Nephron (organoid): ENCODE data around the gene CHPF2.

Source experiments
- H3K27ac Mint-ChIP-seq, 3 experiments: 2 replicates each; pipeline ENCODE4 v1.8.0; 2020; ENCODE audit warnings: mixed read lengths in 3 of 3, mild to moderate bottlenecking in 2 of 3, moderate library complexity in 1 of 3
- H3K27me3 Mint-ChIP-seq: 2 replicates; pipeline ENCODE4 v1.8.0; 2021; ENCODE audit warnings: low read depth, mild to moderate bottlenecking, moderate library complexity, mixed read lengths
- H3K36me3 Mint-ChIP-seq: 2 replicates; pipeline ENCODE4 v1.8.0; 2020; ENCODE audit warnings: low read depth, mixed read lengths
- H3K4me1 Mint-ChIP-seq: 2 replicates; pipeline ENCODE4 v1.8.0; 2020; ENCODE audit warnings: mixed read lengths
- H3K4me3 Mint-ChIP-seq, 3 experiments: 2 replicates each; pipeline ENCODE4 v1.8.0; 2020; ENCODE audit warnings: mild to moderate bottlenecking in 3 of 3, mixed read lengths in 3 of 3, moderate library complexity in 2 of 3
- H3K9me3 Mint-ChIP-seq: 2 replicates; pipeline ENCODE4 v1.8.0; 2020; ENCODE audit warnings: mixed read lengths
- TF ChIP-seq, protein P1 (sequence below), 3 experiments: fragments of 200-600 bp; sonication (generic); IDR thresholded peaks; one replicate each; pipeline ENCODE4 v1.5.0; 2021; ENCODE audit warnings: antibody characterized with exemption in 3 of 3; ENCODE audit not compliant: unreplicated experiment in 3 of 3

CHPF2 gene

DNA sequence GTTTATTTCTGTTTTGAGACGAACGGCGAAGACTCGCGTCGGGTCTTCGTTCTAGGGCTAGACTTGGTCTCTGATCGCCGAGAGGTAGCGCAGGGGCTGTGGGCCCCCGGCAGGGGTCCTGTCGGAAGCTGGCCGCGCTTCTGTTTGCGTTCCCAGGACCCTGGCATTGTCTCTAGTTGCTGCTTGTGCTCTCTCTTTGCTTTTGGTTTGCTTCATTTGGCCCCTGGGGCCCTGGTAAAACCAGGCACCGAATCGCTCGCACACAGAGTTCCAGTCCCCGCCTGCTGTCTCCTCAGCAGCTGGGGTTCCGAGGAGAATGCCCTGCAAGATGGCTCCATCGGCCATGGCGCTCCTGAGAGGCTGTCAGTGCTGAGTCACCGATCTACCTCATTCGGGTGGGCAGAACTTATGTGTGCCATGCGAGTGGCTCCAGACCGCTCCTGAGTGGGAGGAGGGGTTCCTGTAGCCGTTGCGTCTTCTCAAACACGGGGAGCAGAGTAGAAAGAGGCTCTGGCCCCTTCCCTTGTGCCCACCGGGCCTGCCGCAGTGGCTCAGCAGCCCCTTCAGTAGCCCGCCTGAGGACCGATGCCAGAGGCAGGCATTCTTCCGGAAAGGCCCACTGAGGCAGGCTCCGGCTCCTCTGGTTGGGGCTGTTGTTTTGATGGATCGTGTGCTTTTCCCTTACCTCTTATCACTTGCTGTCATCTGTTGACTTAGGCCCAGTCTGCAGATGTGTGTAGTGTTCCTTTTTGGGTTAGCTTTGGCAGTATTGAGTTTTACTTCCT lies 826 bp downstream of the CHPF2 start:
- H3K36me3 Mint-ChIP-seq = peaks cover 4% of the 10 kb centered on the region
- no peaks in the 10 kb centered on the region for H3K9me3 Mint-ChIP-seq

GRCh38 chr7:151233804-151234203 lies 1.5 kb downstream of the CHPF2 start:
- TF ChIP-seq, protein P1, sequence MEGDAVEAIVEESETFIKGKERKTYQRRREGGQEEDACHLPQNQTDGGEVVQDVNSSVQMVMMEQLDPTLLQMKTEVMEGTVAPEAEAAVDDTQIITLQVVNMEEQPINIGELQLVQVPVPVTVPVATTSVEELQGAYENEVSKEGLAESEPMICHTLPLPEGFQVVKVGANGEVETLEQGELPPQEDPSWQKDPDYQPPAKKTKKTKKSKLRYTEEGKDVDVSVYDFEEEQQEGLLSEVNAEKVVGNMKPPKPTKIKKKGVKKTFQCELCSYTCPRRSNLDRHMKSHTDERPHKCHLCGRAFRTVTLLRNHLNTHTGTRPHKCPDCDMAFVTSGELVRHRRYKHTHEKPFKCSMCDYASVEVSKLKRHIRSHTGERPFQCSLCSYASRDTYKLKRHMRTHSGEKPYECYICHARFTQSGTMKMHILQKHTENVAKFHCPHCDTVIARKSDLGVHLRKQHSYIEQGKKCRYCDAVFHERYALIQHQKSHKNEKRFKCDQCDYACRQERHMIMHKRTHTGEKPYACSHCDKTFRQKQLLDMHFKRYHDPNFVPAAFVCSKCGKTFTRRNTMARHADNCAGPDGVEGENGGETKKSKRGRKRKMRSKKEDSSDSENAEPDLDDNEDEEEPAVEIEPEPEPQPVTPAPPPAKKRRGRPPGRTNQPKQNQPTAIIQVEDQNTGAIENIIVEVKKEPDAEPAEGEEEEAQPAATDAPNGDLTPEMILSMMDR (IDR thresholded peaks at IDR 0.05; ENCODE audit: unreplicated experiment in 3 of 3) = no peak
- no peaks in the 10 kb centered on the region for H3K27me3 Mint-ChIP-seq
- no peaks in the 10 kb centered on the region for H3K9me3 Mint-ChIP-seq
- H3K4me1 Mint-ChIP-seq = peaks cover 19% of the 10 kb centered on the region
- peak overlapping the region; percentile 98 to 99 (median 99) for H3K4me3 Mint-ChIP-seq
- H3K36me3 Mint-ChIP-seq = peaks cover 4% of the 10 kb centered on the region
- H3K27ac Mint-ChIP-seq = peak overlapping the region in 2 of 3 experiments; percentile 79 to 89

More for the DNA sequence above, 826 bp downstream of the CHPF2 start:
- TF ChIP-seq, protein P1 (IDR thresholded peaks at IDR 0.05; ENCODE audit: unreplicated experiment in 3 of 3) = no peak
- peaks cover 22% of the 10 kb centered on the region for H3K4me1 Mint-ChIP-seq
- H3K27me3 Mint-ChIP-seq = no peaks in the 10 kb centered on the region
- peak overlapping the region; percentile 79 to 89 (median 86) for H3K27ac Mint-ChIP-seq
- H3K4me3 Mint-ChIP-seq = peak overlapping the region; percentile 98 to 99 (median 99)

DNA sequence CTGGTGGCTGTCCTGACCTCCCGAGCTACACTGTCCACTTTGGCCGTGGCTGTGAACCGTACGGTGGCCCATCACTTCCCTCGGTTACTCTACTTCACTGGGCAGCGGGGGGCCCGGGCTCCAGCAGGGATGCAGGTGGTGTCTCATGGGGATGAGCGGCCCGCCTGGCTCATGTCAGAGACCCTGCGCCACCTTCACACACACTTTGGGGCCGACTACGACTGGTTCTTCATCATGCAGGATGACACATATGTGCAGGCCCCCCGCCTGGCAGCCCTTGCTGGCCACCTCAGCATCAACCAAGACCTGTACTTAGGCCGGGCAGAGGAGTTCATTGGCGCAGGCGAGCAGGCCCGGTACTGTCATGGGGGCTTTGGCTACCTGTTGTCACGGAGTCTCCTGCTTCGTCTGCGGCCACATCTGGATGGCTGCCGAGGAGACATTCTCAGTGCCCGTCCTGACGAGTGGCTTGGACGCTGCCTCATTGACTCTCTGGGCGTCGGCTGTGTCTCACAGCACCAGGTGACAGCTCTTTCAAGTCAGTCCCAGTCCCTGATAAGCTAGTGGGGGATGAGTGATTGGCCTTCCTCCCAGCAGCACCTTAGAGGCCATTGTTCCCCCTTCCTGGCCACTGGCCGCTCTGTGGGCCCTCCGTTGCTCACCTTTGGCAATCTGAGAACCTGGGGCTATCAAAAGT lies 3.0 kb downstream of the CHPF2 start:
- H3K36me3 Mint-ChIP-seq = peaks cover 15% of the 10 kb centered on the region
- H3K4me3 Mint-ChIP-seq = peak overlapping the region; percentile 81 to 99 (median 98)
- H3K9me3 Mint-ChIP-seq = no peaks in the 10 kb centered on the region
- no peak overlapping the region for H3K27ac Mint-ChIP-seq
- TF ChIP-seq, protein P1 (IDR thresholded peaks at IDR 0.05; ENCODE audit: unreplicated experiment in 3 of 3) = no peak
- no peaks in the 10 kb centered on the region for H3K27me3 Mint-ChIP-seq
- H3K4me1 Mint-ChIP-seq = peaks cover 22% of the 10 kb centered on the region

GRCh38 chr7:151236406-151236805 lies 4.1 kb downstream of the CHPF2 start:
- Mint-ChIP-seq H3K36me3 (peaks cover 25% of the 10 kb centered on the region), H3K9me3 (no peaks in the 10 kb centered on the region), H3K4me3 (peak overlapping the region in 2 of 3 experiments; percentile 36 to 54), H3K27ac (no peak overlapping the region), H3K4me1 (peaks cover 23% of the 10 kb centered on the region), H3K27me3 (no peaks in the 10 kb centered on the region)
- TF ChIP-seq, protein P1 (IDR thresholded peaks at IDR 0.05; ENCODE audit: unreplicated experiment in 3 of 3) = no peak

DNA sequence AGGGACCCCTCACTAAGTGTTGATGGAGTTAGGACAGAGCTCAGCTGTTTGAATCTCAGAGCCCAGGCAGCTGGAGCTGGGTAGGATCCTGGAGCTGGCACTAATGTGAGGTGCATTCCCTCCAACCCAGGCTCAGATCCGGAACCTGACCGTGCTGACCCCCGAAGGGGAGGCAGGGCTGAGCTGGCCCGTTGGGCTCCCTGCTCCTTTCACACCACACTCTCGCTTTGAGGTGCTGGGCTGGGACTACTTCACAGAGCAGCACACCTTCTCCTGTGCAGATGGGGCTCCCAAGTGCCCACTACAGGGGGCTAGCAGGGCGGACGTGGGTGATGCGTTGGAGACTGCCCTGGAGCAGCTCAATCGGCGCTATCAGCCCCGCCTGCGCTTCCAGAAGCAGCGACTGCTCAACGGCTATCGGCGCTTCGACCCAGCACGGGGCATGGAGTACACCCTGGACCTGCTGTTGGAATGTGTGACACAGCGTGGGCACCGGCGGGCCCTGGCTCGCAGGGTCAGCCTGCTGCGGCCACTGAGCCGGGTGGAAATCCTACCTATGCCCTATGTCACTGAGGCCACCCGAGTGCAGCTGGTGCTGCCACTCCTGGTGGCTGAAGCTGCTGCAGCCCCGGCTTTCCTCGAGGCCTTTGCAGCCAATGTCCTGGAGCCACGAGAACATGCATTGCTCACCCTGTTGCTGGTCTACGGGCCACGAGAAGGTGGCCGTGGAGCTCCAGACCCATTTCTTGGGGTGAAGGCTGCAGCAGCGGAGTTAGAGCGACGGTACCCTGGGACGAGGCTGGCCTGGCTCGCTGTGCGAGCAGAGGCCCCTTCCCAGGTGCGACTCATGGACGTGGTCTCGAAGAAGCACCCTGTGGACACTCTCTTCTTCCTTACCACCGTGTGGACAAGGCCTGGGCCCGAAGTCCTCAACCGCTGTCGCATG lies 5.2 kb downstream of the CHPF2 start:
- Mint-ChIP-seq H3K4me3 (no peak overlapping the region), H3K4me1 (peaks cover 14% of the 10 kb centered on the region), H3K27me3 (no peaks in the 10 kb centered on the region), H3K36me3 (peaks cover 26% of the 10 kb centered on the region), H3K9me3 (no peaks in the 10 kb centered on the region), H3K27ac (no peak overlapping the region)
- TF ChIP-seq, protein P1 (IDR thresholded peaks at IDR 0.05; ENCODE audit: unreplicated experiment in 3 of 3) = no peak
